ENCODE data around the gene ZC3H12D. TPM values are rescaled to one million over a fixed set of nuclear protein-coding genes. Genes with fewer than 3 reads are reported as not detected.

ZC3H12D gene
- total RNA-seq, 1 donor from 2014 or later = 1.6 TPM

- ATAC-seq (no peak), DNase-seq (ENCODE audit: low spot score) (no peak)
- intact Hi-C loops (cut with DNase I) = no loop called here
These were observed 4.0 kb upstream of the ZC3H12D start for GRCh38 chr6:149488815-149489214.

DNA sequence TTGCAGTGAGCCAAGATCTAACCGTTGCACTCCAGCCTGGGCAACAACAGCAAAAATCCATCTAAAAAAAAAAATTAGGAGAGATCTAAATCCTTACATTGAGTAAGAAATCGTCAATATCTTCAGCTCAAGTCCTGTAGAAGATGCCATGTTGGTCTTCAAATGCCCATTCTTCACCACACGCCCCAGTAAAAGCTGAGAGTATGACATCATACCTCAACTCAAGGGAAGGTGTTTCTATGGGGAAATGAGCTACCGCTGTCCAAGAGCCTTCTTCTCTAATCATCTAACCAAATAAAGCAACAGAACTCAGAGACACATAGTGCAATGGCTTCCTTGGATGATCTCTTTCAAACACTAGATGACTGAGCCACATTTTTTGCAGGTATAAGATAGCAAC lies 2.5 kb upstream of the ZC3H12D start:
- intact Hi-C loops (cut with DNase I) = no loop called here
- DNase-seq (ENCODE audit: low spot score) (no peak), ATAC-seq (no peak)

- no peak for ATAC-seq
- no peak for DNase-seq (ENCODE audit: low spot score)
- intact Hi-C loops (cut with DNase I) = no loop called here
These were observed 762 bp downstream of the ZC3H12D start for GRCh38 chr6:149483849-149484655.

DNA sequence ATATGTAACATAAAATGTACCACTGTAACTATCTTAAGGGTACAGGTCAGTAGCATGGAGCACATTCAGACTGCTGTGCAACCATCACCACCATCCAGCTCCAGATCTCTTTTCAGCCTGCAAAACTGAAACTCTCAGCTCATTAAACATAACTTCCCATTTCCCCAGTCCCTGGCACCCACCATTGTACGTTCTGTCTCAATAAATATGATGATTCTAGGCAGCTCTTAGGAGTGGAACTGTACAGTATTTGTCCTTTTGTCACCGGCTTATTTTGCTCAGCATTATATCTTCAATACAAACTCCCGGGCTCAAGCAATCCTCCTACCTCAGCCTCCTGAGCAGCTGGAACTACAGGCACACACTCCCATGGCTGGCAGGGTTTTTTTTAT lies 1.5 kb downstream of the ZC3H12D start:
- intact Hi-C loops (cut with DNase I) = no loop called here
- ATAC-seq (no peak), DNase-seq (ENCODE audit: low spot score) (no peak)

DNA sequence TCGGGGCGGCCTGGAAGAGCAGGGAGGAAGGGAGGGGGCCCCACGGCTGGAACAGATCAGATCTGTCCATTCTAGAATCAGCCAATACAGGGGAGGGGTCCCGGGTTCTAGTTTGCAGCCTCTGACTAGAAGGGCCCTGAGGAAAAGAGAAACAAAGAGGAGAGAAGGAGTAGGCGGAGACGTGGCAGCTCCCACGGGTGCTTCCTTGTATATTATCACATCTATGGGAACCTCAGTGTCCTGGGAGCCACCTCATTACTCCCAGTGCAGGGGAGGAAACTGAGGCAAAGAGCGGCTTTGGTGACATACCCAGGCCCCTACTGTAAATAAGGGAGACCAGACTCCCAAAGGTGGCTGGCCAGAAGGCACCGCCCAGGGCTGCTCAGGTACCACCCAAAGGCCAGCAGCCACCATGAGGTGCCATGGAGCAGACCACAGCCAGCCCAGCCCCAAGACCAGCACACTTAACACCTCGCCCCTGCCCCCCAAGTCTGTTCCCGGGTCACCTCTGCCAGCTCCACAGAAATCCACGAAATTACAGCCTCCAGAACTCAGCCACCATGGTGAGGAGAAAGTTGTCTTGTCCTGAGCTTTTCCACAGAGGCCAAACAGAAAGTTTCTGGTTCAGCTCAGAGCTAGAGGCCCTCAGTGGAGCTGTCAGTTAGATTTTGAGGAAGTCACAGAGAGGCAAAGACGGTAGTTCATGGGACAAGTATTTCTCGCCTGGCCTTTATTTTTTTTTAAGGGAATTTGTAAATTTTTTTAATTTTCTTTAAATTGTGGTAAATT lies 2.1 kb downstream of the ZC3H12D start:
- intact Hi-C loops (cut with DNase I) = no loop called here

GRCh38 chr6:149480502-149481280 lies 4.1 kb downstream of the ZC3H12D start:
- no peak for ATAC-seq
- DNase-seq (ENCODE audit: low spot score) = no peak
- intact Hi-C loops (cut with DNase I) = no loop called here

More for the DNA sequence above, 2.1 kb downstream of the ZC3H12D start:
- peak; percentile 28 for ATAC-seq
- no peak for DNase-seq (ENCODE audit: low spot score)

DNA sequence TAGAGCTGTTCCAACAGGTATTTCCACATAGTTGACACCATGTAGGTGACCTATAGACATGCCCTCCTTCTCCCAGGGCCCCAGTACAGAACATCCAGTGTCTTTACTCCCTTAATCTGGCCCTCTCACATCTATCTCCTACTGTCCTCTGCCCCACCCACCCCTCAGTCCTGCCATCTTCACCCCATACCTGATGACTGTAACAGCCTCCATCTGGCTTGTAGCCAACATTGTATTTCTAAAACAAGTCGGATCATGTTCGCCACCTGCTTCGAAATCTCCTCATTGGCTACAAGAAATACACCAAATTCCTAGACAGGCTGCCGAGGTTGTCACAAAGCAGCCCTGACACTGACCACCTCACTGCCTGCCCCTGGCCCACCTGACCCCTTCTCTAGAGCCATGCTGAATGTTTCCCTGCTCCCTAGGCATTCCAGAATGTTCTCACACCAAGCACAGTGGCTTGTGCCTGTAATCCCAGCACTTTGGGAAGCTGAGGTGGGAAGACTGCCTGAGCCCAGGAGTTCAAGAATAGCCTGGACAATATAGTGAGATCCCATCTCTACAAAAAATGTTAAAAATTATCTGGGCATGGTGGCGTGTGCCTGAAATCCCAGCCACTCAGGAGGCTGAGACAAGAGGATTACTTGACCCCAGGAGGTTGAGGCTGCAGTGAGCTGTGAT lies 6.0 kb downstream of the ZC3H12D start:
- intact Hi-C loops (cut with DNase I) = no loop called here
- no peak for ATAC-seq
- no peak for DNase-seq (ENCODE audit: low spot score)

GRCh38 chr6:149477544-149477943 lies 7.3 kb downstream of the ZC3H12D start:
- ATAC-seq = no peak
- no peak for DNase-seq (ENCODE audit: low spot score)
- intact Hi-C loops (cut with DNase I) = no loop called here

DNA sequence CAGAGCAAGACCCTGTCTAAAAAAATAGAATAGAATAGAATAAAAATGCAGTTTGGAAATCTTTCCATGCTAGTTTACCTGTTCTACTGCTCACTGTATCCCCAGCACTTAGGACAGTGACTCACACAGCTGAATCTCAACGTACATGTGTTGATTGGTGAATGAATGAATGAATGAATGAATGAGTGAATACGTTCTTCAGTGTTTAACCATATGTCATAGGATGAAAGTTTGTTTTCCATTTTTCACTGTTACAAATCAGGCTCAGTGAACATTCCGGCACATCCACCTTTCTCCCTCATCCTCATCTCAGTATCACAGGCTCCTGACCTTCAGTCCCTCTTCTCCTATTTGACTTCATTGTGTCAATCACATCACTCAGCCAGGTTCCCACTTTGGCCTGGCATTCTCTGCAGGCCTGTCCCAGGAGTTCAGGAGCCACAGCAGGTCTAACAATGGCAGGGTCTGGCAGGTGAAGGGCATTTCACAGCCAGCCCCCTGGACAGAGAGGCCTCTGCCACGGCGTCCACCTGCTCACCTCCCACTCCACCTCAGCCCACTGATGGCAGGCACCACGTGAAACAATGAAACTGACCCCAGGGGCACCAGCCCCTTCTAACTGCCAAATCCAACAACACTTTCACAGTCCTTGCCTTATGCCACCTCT lies 7.9 kb downstream of the ZC3H12D start:
- no peak for DNase-seq (ENCODE audit: low spot score)
- intact Hi-C loops (cut with DNase I) = no loop called here
- no peak for ATAC-seq

- ATAC-seq (no peak), DNase-seq (ENCODE audit: low spot score) (no peak)
- intact Hi-C loops (cut with DNase I) = loop anchor here (2.0 kb wide), 1 partner anchor 76 kb away; no protein-coding TSS in a partner anchor
These were observed 10.5 kb downstream of the ZC3H12D start for GRCh38 chr6:149474108-149474935.

DNA sequence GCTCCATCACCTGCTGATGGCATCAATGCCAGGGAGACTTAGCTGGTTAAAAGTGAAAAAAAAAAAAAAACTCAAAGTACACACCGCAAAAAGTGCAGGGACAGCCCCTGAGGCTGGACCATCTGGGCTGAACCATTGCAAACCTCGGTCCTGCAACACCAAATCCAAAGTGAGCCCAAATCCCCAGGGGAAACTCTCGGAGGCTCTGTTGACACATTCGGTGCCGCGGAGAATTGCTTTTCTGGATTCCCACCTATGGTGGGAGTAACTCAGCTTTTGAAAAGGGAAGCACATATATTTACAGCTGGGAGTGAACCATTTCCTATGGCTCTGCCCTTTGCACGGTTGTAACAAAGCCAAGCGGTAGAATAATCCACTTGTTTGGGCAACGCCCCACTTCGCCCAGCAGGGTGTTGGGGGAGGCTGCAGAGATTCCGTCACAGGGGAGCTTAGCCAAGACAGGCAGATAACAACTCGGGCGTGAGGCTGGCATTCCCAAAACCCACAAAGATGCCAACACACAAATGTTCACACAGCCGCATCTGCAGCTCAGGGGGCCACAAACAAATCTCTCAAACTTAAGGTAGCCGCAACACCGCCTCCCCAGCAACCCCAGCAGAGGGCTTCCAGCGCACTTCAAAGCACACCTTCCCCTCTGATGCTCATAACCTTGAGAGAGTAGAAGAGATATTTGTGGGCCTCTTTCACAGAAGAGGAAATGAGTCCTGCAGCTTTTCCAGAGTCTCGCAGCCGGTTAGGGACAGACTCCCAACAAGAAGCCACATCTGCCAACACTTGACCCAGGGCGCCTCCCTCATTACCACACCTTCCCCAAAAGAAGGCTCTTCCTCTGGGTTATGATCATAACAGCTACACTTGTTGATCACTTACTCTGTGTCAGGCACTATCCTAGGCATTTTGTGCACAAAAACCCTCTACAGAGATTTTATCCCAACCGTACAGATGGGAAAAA lies 11.4 kb downstream of the ZC3H12D start:
- intact Hi-C loops (cut with DNase I) = loop anchor here (2.0 kb wide), 1 partner anchor 75 kb away; no protein-coding TSS in a partner anchor
- DNase-seq (ENCODE audit: low spot score) (no peak), ATAC-seq (no peak)

GRCh38 chr6:149472241-149472640 lies 12.6 kb downstream of the ZC3H12D start:
- ATAC-seq = no peak
- intact Hi-C loops (cut with DNase I) = no loop called here
- no peak for DNase-seq (ENCODE audit: low spot score)

DNA sequence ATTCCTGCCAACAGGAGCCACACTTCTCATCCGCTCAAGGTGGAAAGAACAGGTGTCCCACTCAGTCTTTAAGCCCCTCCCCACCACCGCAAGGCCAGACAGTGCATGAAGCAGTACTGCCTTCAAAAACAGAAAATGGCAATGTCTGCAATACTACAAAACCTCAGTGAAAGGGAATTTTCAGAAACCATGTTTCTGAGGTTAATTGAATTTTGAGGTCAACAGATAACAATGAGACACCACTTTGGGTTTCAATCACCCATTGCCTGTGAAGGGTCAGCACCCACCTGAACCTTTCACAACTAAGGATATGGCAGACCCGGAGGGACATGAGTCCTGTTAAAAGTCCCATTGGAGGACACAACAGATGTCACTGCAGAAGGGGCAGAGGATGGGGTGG lies 13.0 kb downstream of the ZC3H12D start:
- intact Hi-C loops (cut with DNase I) = no loop called here
- DNase-seq (ENCODE audit: low spot score) (no peak), ATAC-seq (no peak)

DNA sequence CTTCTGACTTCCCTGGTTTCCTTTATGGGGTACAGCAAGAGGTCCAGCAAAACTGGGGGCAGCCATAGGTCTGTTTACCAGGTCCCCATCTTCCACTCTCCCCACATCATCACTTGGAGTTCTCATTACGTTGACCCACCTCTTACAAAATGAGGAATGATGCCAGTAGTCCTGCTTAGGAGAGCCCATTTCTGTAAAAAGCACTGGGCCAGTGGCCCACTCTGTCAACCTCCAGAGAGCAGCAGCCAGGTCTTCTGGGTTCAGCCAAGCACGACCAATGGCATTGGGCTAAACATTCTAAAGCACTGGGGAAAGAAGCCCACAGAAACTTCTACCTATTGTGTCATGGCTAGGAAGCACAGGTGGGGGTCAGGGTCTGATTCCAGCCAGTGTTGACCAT lies 13.9 kb downstream of the ZC3H12D start:
- intact Hi-C loops (cut with DNase I) = no loop called here
- ATAC-seq = no peak
- DNase-seq (ENCODE audit: low spot score) = no peak

- no peak for ATAC-seq
- DNase-seq (ENCODE audit: low spot score) = no peak
- intact Hi-C loops (cut with DNase I) = no loop called here
These were observed 16.6 kb downstream of the ZC3H12D start for GRCh38 chr6:149468179-149468578.

DNA sequence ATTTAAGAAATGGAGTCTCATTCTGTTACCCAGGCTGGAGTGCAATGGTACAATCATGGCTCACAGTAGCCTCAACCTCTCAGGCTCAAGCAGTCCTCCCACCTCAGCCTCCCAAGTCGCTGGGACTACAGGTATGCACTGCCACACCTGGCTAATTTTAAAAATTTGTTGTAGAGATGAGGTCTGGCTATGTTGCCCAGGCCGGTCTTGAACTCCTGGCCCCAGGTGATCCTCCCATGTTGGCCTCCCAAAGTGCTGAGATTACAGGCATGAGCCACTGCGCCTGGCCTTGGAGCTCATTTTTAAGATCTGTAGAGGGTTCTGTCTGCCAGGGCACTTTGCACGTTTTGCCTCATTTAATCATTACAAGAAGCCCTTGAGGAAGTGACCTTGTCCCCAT lies 17.5 kb downstream of the ZC3H12D start:
- DNase-seq (ENCODE audit: low spot score) (no peak), ATAC-seq (no peak)

DNA sequence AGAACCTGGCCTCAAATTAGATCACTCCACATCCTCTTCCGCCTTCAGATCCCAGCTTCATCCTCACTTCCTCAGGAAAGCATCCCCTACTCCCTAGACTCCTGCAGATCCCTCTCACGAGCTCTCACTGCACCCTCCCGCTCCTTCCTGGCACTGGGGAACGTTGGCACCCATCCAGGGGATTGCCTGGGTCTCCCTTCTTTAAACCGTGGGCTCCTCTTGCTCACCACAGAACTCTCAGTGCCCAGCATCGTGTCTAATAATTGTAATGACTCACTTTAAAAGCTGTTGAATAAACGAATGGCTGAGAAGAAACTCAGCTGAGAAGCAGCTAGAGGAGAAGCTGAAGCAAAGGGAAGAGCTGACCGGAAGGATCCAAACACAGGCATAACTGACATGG lies 20.4 kb downstream of the ZC3H12D start:
- intact Hi-C loops (cut with DNase I) = no loop called here
- ATAC-seq (no peak), DNase-seq (ENCODE audit: low spot score) (no peak)

More for the DNA sequence above, 17.5 kb downstream of the ZC3H12D start:
- intact Hi-C loops (cut with DNase I) = no loop called here
